22Rv1 (cell line): ENCODE data around the gene ADAMTS3.

Source experiments
- CTCF ChIP-seq: fragments of 450-650 bp; IDR thresholded peaks from 2 replicates; pipeline ENCODE4 v1.5.1; 2017; ENCODE audit warnings: mild to moderate bottlenecking
- ZFX ChIP-seq: fragments of 450-650 bp; IDR thresholded peaks from 2 replicates; pipeline ENCODE4 v1.6.1; 2017; ENCODE audit warnings: antibody characterized with exemption, borderline replicate concordance

GRCh38 chr4:72531322-72531721 is 37.7 kb downstream of the ADAMTS3 start:
- TF ChIP-seq CTCF (no peak), ZFX (no peak)
